MM.1S (cell line): Measurements from ENCODE around the gene CDRT4.

Experiments
- DNase-seq: peaks from one replicate; pipeline ENCODE4 v3.0.0-alpha.2; 2015
- H2AFZ ChIP-seq: fragments of 300-600 bp; sonication (generic); 2 replicates; pipeline ENCODE4 v1.6.0; 2016; ENCODE audit warnings: antibody characterized with exemption, low read length
- H3F3A ChIP-seq: fragments of 300-600 bp; sonication (generic); 2 replicates; pipeline ENCODE4 v1.6.1; 2016; ENCODE audit warnings: mild to moderate bottlenecking, antibody characterized with exemption, low read length, moderate library complexity, mixed read lengths; ENCODE audit not compliant: insufficient read depth
- H3K27ac ChIP-seq: fragments of 300-600 bp; sonication (generic); 2 replicates; pipeline ENCODE4 v1.5.1; 2016; ENCODE audit warnings: mild to moderate bottlenecking, low read length
- H3K27me3 ChIP-seq: fragments of 300-600 bp; sonication (generic); replicated peaks from 2 replicates; pipeline ENCODE4 v1.6.0; 2016; ENCODE audit warnings: low read length; ENCODE audit not compliant: insufficient read depth
- H3K36me3 ChIP-seq: fragments of 300-600 bp; sonication (generic); replicated peaks from 2 replicates; pipeline ENCODE4 v1.6.1; 2016; ENCODE audit warnings: mild to moderate bottlenecking, low read length, mixed read lengths; ENCODE audit not compliant: insufficient read depth
- H3K4me1 ChIP-seq: fragments of 300-600 bp; sonication (generic); 2 replicates; pipeline ENCODE4 v1.6.1; 2016; ENCODE audit warnings: low read length, mixed read lengths
- H3K4me2 ChIP-seq: fragments of 300-600 bp; sonication (generic); 2 replicates; pipeline ENCODE4 v1.6.0; 2016; ENCODE audit warnings: low read depth, low read length
- H3K4me3 ChIP-seq: fragments of 300-600 bp; sonication (generic); 2 replicates; pipeline ENCODE4 v1.5.1; 2016; ENCODE audit warnings: low read length, mixed read lengths
- H3K79me2 ChIP-seq: fragments of 300-600 bp; sonication (generic); 2 replicates; pipeline ENCODE4 v1.6.1; 2016; ENCODE audit warnings: mixed run types, low read length, mixed read lengths
- H3K9ac ChIP-seq: fragments of 300-600 bp; sonication (generic); 2 replicates; pipeline ENCODE4 v1.6.1; 2016; ENCODE audit warnings: low read length, mixed read lengths
- H3K9me2 ChIP-seq: fragments of 300-600 bp; sonication (generic); replicated peaks from 2 replicates; pipeline ENCODE4 v1.6.1; 2016; ENCODE audit warnings: mild to moderate bottlenecking, low read length, mixed read lengths; ENCODE audit not compliant: insufficient read depth
- H3K9me3 ChIP-seq: fragments of 300-600 bp; sonication (generic); replicated peaks from 2 replicates; pipeline ENCODE4 v1.6.1; 2016; ENCODE audit warnings: mild to moderate bottlenecking, low read length, mixed read lengths; ENCODE audit not compliant: insufficient read depth
- H4K20me1 ChIP-seq: fragments of 300-600 bp; sonication (generic); 2 replicates; pipeline ENCODE4 v1.6.1; 2016; ENCODE audit warnings: mild to moderate bottlenecking, low read length, moderate library complexity, mixed read lengths; ENCODE audit not compliant: insufficient read depth
- EZH2 ChIP-seq: fragments of 300-600 bp; sonication (generic); optimal IDR thresholded peaks from 2 replicates; pipeline ENCODE3; 2017; ENCODE audit warnings: low read depth, mild to moderate bottlenecking, antibody characterized with exemption, low read length, mixed read lengths
- EZH2phosphoT487 ChIP-seq: fragments of 300-600 bp; sonication (generic); IDR thresholded peaks from 2 replicates; pipeline ENCODE4 v1.6.1; 2018; ENCODE audit warnings: antibody characterized with exemption, low read length
- TF ChIP-seq, protein P1 (sequence below): fragments of 300-600 bp; sonication (generic); IDR thresholded peaks from 2 replicates; pipeline ENCODE4 v1.5.1; 2016; ENCODE audit warnings: antibody characterized with exemption, low read length, mixed read lengths

CDRT4 gene

DNA sequence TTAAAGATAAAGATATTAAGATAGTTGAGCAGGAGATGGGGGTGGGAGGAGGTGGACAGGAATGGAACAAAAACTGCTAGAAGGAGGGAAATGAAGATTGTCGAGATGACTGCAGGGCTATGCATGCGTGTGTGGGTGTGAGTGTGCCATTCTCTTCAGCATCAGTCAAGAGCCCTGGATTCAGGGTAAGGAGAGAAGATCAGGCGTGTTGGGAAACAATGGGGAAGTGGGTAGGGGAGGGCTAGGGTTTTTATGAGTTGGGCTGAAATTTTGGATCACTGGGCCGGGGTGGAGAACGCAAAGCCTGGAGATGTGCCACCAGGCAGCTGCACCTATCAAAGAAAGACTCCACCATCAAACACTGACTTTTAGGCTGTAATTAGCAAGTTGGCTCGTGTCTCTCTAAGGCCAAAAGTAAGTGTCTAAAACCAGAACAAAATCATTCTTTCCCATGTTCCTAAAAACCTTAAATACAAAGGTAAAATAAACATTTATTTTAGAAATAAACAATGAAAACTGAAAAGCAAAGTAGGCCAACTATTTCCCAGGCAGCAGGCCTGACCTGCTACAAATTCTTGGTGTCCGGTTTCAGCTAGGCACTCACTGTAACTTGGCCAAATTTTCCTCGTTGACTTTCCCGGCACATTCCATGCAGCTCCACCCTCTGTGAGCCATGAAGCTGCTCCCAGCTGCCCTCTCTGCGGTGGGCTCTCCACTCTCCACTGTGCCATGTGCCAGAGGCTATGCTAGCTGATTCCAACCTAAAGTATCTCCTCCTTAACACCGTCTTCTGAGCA, 4.2 kb downstream of the CDRT4 start:
- H3F3A ChIP-seq, result no peaks in the 10 kb centered on the region
- H4K20me1 ChIP-seq, result no peaks in the 10 kb centered on the region
- H2AFZ ChIP-seq, result no peak overlapping the region
- no peaks in the 10 kb centered on the region for H3K36me3 ChIP-seq
- no peaks in the 10 kb centered on the region for H3K27me3 ChIP-seq
- H3K9me3 ChIP-seq, result no peaks in the 10 kb centered on the region
- H3K4me1 ChIP-seq, result no peaks in the 10 kb centered on the region
- H3K4me3 ChIP-seq, result no peak overlapping the region
- no peak for DNase-seq
- H3K79me2 ChIP-seq, result no peaks in the 10 kb centered on the region
- H3K4me2 ChIP-seq, result no peak overlapping the region
- H3K9me2 ChIP-seq, result no peaks in the 10 kb centered on the region
- TF ChIP-seq, protein P1, sequence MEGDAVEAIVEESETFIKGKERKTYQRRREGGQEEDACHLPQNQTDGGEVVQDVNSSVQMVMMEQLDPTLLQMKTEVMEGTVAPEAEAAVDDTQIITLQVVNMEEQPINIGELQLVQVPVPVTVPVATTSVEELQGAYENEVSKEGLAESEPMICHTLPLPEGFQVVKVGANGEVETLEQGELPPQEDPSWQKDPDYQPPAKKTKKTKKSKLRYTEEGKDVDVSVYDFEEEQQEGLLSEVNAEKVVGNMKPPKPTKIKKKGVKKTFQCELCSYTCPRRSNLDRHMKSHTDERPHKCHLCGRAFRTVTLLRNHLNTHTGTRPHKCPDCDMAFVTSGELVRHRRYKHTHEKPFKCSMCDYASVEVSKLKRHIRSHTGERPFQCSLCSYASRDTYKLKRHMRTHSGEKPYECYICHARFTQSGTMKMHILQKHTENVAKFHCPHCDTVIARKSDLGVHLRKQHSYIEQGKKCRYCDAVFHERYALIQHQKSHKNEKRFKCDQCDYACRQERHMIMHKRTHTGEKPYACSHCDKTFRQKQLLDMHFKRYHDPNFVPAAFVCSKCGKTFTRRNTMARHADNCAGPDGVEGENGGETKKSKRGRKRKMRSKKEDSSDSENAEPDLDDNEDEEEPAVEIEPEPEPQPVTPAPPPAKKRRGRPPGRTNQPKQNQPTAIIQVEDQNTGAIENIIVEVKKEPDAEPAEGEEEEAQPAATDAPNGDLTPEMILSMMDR, result no peak
- no peak for TF ChIP-seq EZH2phosphoT487
- no peak for TF ChIP-seq EZH2
- H3K9ac ChIP-seq, result no peak overlapping the region
- no peak overlapping the region for H3K27ac ChIP-seq

DNA sequence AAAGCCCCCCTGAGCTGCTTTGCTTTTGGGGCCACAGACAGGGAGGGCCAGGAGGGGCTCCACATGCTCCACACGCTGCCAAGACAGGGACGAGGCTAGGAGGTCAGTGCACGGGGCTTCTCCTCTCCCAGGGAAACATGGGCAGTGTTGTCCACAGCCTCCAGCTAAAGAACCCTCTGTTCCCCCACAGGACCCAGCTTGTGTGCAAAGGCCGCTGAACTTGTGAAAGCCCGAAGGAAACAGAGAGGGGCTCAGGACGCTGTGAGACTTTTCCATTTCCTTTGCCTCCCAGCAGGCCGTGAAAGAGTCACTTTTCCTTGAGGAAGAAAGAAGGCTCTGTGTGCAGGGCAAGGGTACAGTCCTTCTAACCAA, 9.7 kb downstream of the CDRT4 start:
- Histone ChIP-seq H4K20me1 (no peaks in the 10 kb centered on the region), H3K27me3 (no peaks in the 10 kb centered on the region), H3K36me3 (no peaks in the 10 kb centered on the region), H3K79me2 (no peaks in the 10 kb centered on the region), H3F3A (no peaks in the 10 kb centered on the region), H3K4me3 (no peak overlapping the region), H3K27ac (no peak overlapping the region), H3K9ac (no peak overlapping the region), H3K4me2 (no peak overlapping the region), H3K9me3 (no peaks in the 10 kb centered on the region), H3K9me2 (no peaks in the 10 kb centered on the region), H3K4me1 (no peaks in the 10 kb centered on the region), H2AFZ (no peak overlapping the region)
- DNase-seq, result no peak
- TF ChIP-seq, protein P1, result no peak
- no peak for TF ChIP-seq EZH2phosphoT487
- no peak for TF ChIP-seq EZH2

DNA sequence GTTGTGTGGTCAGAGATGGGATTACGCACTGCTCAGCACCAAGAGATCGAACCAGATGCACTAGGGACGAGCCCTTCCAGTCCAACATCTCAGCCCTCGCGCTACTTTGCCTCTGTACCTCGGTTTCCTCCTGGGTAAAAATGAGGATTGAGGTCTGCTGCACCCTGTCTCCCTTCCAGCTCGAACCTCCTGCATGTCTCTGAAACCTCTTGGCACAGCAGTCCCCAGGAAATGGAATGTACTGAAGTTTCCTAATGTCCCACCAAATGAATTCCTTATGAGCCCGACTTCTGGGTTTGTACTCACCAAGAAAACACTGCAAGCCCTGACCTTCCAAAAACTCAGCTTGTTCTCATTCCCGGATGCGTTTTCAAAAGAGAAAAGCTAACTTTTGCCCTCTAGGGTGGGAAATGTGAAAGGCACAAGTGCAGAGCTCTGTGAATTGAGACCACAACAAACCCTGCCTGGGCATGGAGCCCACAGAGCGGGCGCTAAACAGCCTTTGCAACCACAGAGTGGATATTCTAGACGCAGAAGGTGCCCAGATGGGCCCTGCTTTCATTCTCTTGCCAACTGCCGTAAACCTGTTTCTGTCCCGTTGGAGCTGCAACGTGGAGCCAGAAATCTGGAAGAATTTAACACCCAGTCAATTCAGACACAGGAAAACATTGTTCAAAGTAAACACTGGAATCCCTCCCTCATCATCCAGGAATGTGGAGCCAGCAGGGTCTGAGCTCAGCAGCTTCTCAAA, 10.3 kb downstream of the CDRT4 start:
- no peak for DNase-seq
- no peaks in the 10 kb centered on the region for H3K4me1 ChIP-seq
- H3K9me2 ChIP-seq, result no peaks in the 10 kb centered on the region
- no peak overlapping the region for H3K4me2 ChIP-seq
- no peak overlapping the region for H3K27ac ChIP-seq
- H3K4me3 ChIP-seq, result no peak overlapping the region
- H3K27me3 ChIP-seq, result no peaks in the 10 kb centered on the region
- H4K20me1 ChIP-seq, result no peaks in the 10 kb centered on the region
- no peaks in the 10 kb centered on the region for H3K36me3 ChIP-seq
- no peaks in the 10 kb centered on the region for H3F3A ChIP-seq
- H2AFZ ChIP-seq, result no peak overlapping the region
- no peaks in the 10 kb centered on the region for H3K9me3 ChIP-seq
- no peak for TF ChIP-seq EZH2
- TF ChIP-seq EZH2phosphoT487, result no peak
- TF ChIP-seq, protein P1, result no peak
- no peaks in the 10 kb centered on the region for H3K79me2 ChIP-seq
- H3K9ac ChIP-seq, result no peak overlapping the region
